ENCODE measurements around the gene EIF3J.

DNA sequence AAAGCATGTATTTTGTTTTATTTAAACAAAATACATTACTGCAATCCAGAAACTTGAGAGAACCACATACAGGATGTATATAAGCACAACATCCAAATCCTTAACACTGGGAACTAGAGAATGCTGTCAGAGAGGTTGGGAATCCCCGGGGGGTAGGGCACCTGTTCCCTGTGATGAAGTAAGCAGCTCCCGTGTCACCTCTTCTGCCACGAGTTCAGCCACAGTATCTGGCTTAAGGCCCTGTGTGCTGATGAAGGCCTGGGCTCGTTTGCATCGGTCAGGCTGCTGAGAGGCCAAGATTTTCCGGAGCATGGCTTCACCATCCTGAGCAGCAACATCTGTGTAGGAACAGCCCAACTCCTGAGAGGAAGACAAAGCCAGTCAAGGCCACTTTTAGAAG is 36.4 kb downstream of the EIF3J start:
- TF ChIP-seq CTCF (IDR thresholded peaks at IDR 0.05) (no peak), EZH2phosphoT487 (IDR thresholded peaks at IDR 0.05) (no peak)
